ENCODE results near the gene PHETA1.

The PHETA1 gene

DNA sequence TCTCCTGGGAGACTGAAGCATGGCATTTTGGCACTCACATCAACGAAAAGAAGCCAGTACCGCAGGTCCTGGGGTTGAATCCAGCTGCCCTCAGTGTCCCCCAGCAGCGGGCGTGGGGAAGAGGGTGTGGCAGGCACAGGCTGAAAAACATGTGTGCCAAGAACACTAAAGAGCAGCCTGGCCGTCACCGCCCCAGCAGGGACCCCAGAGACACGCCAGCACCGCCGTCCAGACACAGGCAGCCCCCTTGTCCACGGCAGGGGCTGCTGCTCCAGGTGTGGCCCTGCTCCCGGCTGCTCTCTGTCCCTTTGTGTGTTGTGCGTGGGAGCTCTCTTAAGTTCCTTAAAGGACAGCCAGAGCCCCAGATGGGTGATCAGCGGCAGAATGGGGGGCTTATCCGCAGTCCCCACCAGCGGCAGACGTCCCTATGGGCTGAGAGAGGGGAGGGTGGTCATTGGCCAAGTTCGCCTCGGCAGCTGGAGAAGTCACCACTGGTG is 556 bp downstream of the PHETA1 start:
- no peak for DNase-seq

DNA sequence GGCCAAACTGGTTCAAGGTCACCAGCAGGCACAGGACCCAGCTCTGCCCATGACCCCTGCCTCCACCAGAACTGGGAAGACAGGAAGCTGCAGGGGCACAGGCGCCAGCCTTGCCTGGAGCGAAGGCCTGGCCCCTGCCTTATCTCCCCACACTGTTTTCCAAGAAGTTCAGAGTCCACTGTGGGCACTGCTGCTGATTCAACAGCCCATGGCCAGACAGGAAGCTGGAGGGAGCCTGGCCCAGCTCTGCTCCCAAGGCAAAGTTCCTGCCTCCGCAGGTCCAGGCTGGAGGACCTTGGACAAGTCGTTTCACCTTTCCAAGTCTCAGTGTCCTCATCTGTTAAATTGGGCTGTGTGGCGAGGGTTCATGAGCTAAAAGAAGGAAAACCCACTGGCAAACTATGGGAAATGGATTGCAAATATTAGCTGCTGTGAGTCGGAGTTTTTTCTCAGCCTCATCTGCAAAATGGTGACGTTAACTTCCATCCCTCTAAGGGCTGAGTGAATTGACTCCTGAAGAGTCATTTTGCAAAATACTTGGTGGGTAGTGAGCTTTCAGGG is 1.2 kb downstream of the PHETA1 start:
- no peak for DNase-seq

DNA sequence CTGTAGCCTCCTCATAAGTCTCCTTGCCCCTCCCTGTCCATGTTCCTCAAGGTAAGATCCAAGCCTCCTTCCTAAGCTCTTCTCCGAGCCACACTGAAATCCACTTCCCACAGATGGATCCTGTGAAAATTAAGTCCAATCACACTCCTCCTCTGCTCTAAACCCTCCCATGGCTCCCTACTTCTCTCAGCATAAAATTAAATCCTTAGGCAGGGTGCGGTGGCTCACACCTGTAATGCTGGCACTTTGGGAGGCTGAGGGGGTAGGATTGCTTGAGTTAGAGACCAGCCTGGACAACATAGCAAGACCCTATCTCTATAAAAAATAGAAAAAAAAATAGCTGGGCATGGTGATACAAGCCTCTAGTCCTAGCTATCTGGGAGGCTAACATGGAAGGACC is 2.3 kb downstream of the PHETA1 start:
- no peak for DNase-seq

DNA sequence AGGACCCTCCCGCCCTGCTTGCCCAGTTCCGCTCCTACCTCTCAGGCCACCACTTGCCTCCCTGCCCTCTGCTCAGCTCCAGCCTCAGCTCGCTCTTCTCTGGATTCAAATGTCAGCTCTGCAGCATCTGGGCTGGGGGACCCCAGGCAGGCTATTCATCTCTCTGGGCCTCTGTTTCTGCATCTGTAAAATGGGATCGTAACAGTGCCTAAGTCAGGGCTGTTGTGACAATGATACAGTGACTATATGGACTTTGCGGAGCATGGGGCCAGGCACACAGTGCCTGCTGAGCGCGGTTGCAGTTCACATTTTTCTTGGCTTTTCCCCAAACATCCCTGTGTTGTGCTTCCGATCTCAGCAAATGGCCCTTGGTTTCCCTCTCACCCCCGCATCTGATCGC is 2.8 kb downstream of the PHETA1 start:
- DNase-seq: no peak

DNA sequence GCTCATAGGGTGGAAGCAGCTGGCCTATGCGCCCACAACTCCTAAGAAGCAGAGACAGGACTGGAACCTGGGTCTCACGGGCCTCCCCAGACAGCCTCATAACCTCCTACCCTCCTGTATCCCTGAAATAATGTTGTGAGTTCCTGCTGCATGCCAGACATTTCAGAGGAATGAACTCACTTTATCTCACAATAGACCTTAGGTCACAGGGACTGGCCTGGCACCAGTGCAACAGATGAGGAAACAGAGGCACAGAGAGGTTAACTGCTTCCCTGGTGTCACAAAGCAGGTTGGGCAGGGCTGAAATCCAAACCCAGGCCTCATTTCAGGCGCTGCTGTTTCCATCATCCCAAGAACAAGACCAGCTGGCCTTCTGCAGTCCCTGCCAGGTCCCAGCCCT is 5.3 kb downstream of the PHETA1 start:
- no peak for DNase-seq

DNA sequence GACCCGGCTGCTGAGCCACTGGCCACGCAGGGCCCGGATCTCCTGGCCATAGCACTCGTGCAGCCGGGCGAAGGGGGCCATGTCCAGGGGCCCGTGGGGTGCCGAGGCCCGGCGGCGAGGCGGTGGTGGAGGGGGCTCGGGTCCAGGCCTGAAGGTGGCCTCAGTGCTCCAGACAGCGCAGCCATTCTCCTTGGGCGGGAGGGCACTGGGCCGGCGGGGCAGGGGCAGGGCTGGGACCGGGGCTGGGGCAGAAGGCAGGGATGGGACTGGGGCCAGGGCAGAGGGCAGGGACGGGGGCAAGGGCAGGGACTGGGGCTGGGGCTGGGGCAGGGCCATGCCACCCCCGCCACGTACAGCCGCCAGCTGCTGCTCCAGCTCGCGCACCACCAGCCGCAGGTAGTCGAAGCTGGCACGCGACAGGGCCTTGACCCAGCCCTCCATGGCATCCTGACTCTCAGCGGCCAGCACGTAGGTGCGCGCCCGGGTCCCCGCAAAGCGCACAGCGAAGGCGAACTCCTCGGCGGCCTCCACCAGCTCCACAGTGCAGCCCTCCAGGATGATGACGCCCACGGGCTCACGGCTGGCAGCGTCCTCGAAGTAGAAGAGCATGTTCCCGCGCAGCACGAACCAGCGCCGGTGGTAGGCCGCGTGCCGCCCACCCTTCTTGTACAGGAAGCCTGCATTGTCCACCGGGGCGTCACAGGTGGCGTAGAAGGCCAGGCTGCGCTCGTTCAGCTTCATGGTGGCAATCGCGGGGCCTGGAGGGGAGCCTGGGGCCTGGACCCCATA is 6.0 kb downstream of the PHETA1 start:
- no peak for DNase-seq

DNA sequence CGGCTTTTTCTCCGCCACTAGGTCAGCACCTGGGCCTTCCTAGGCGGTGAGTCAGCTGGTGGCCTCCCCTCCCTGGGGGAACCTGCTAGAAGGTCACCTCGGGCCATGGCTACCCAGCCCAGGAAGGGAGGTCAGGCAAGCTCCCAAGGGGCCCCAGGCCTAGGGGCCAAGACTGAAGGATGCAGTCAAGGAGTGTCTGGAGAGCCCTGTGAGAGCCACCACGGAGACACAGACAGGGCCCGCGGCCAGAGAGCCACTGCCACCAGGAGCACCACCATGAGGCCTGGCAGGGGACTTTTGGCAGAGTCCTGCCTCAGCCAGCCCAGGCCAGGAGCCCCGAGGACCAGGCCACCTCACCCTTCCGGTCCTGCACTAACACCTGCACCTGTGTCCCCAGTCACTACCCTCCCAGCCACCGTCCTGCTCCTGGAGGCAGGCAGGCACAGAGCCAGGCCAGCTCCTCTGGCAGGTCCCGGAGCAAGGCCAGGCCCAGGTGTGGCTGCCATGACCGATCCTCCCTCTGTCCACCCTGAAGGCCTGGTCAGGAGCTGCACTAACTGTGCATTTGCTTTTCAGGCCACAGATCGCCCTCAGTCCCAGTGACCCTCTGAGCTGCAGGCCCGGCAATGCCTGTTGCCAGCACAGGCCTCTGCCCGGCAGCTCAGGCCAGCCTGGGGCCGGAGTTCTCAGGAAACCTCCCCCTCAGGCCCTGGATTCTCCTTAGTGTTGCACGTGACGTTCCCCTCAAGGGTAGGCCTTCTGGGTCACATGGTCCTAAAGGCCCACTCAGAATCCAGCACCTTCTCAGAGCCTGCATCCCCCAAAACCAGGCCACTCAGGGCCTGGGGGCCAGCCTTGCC is 6.9 kb downstream of the PHETA1 start:
- no peak for DNase-seq

DNA sequence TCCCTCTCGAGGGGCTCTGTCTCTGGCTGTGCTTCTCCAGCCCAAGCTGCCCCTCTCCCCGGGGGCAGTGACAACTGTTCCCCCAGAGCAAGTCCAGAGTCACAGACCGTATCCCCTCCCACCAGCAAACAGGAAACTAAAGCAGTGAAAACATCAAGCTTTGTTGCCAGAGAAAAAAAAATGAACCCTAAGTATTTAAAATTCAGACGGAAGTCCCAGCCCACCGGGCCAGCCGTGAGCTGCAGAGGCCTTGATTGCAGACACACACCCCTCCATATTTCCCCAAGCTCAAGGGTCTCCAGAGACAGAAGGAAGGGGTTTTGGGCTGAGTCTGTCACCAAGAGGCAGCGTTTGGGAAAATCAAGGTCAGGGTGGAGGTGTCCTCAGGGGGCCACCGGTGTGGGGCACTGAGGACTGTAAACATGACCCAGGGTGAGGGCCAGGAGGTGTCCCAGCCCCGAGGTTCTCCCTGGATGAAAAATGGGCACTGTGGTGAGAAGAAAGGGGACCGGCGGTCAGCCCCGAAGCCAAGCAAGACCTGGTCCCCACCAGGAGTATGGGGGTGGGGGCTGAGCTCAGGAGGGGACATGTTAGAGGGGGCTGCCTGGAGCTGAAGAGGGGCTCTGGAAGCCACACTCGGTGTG is 7.7 kb downstream of the PHETA1 start:
- no peak for DNase-seq

DNA sequence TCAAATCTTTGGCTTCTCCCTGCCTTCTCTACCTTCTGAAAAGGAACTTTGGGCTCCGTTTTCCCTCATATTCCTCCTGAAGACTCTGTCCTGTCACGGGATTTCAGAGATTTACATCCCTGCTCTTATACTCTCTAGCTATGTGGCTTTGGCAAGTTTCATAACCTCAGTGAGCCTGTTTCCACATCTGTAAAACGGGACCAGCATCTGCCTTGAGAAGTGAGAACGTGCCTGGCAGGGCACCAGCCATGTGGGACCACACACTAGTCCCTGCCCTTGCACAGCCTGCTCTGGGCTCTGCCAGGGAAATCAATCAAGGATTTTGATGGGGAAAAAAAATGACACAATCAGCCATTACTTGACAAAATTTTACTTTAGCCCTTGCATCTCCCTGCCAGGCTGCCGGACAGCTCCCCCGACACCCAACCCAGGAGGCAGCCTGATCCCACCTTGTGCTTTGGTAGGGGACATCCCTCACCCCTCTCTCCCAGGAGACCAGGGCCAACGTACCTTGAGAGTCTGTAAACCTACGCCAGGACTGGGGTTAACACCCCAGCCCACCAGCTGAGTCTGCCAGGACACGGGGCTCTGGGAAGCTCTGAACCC is 8.5 kb downstream of the PHETA1 start:
- DNase-seq: no peak

DNA sequence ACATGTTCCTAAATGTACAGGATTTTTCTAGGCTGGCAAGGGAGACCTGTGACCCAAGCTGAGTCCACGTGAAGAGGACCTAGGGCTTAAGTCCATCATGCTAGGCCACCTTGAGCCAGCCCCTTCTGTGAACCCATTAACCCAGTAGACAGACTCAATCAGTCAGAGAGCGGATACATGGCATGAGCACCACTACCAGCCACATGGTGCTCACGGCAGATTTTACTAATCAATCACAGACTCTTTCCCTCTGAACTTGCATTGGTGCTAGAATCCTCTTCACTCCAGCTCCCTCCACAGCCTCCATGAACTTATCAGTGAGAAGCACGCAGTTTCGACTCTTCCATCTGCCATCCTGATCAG is 9.0 kb downstream of the PHETA1 start:
- DNase-seq: no peak

DNA sequence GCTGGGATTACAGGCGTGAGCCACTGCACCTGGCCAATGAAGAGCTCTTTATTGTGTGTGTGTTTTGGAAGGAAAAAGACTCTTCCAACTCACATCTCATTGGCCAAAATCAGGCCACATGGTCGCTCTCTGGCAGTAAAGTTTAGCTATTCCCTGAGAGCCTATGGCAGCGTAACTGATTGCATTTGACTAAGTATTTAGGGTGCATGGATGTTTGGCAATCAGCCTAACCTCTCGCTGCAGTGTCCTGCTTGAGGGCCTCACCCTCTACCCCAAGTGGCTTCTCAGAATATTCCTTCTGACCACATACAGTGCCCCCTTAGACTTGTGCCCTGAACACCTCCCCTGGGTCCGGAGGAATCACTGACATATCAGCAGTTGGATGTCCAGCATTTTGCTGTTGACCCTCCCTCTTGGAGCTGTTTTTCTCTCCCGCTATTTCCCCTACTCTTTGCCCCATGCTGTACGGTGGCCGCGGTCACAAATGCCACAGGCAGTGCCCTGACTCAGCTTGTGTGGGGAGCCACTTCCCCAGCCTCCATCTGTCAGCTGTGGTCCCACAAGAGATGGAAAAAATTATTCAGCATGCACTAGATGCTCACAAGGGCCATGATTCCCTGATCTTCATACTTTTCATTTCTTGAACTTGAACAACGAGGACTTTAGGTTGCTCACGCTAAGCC is 9.5 kb downstream of the PHETA1 start:
- peak; percentile 55 for DNase-seq

DNA sequence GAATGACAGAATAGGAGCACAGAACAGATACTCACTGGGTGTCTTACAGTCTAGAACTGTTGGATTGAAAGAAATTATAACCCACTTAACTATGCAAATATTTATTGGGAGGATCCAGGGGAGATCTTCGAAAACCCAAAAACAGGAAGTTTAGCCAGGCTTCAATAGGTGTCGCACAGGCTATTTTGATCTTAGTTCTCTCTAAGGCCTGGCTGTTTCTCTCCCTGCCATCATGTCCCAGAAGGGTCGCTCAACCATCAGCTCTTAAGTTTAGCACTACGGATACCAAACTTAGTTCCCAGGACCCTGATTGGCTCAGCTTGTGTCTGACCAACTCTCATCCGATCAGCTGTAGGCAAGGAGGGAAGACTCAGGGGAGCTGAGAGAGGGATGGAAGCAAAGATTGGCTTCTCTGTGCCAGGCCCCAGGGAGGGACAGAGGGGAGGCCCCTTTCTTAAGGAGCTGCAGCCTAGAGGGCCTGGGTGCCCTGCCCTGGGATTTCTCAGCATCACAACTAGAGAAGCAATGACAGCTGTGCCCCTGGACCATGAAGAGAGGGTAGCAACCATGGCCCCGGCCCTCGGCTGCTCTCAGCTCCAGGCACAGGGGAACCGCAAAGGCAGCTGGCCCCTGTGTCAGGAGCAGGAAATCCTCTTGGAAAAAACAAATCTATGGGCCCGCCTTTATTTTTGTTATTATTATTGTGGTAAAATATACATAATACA is 13.5 kb downstream of the PHETA1 start:
- no peak for DNase-seq

DNA sequence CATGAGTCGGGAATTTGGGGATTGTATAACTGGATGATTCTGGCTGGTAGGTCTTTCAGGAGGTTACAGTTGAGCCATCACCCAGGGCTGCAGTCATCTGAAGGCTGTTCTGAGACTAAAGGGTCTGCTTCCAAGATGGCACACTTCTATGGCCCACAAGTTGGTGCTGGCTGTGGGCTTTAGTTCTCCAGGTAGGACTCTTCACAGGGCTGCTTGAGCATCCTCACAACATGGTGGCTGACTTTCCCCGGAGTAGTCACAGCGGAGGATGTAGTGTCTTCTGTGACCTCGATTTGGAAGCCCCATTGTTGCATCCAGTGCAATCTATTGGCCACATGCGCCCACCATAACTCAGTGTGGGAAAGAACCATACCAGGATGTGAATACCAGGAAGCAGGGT is 14.4 kb downstream of the PHETA1 start:
- no peak for DNase-seq

DNA sequence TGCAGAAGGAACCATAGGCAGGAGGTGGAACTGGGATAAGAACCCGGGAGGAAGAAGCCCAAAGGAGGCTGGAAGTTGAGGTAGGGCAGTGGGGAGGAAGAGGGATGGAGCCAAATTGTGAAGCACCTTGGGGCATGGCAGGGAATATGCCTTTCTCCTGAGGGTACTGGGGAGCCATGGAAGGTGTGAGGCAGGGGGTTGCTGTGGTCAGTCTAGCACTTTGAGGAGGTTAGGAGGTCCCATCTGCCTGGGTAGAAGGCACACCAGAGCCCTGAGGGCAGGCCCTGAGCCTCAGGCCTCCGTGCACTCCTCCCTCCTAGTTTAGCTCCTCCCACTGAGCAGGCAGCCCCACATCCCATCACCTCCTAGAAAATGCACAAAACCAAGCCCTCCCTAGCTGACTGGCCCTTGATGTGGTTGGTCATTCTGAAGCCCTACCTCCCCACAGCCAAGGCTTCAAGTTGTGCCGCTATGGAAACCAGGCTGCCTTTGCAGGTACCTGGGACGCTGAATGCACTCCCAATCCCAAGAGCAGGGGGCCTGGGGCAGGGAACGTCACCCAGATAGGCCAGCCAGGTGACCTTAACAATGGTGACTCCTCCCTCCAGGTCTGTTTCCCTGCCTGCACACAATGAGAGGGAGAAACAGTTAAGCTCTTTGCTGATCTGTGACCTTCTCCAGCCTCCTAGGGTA is 15.1 kb downstream of the PHETA1 start:
- DNase-seq: no peak

DNA sequence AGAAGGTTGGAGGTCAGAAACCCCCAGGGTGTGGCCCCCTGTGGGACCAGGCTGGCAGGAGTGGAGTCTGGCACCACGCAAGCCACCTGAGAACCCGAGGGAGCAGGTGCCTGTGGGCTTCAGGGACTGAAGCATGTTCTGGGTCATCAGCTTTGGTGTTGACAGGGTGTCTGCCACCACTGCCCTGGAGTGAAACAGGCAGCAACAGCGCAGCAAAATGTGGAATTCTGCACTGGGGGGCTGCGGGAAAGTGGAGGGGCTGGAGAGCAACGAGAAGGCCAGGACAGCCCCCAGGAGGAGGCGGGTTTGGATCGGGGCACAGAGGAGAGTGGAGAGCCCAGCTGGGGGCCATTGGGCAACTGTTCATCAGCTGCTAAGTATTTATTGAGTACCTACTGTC is 15.9 kb downstream of the PHETA1 start:
- no peak for DNase-seq

DNA sequence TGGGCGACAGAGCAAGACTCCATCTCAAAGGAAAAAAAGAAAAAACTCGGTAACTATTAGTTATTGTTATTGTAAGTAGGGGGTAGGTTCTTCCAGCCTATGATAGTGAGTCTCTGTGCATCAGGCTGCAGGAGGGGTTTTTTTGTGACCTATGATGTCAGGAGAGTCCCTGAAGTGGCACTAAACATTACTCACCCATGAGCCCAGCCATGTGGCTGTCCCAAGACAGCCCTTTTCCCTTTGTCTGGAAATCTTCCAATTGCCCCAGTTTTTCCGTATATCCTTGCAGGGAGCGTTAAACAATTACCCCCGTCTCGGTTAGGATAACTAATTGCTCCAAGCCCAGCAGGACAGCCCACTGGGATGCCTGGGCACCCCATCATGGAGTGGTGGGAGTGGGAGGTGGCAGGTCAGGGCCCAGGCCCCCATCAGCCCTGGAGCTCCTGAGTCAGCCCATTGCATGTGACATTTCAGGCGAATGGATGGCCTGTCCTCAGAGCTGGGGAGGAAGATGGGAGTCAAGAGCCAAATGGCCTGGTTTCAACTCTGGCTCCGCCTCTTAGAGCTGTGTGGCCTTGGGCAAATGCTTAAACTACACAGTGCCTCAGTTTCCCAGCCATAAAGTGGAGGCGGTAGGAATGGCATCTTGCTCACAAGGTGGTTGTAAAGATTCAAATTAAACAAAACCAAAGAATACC is 16.4 kb downstream of the PHETA1 start:
- no peak for DNase-seq

DNA sequence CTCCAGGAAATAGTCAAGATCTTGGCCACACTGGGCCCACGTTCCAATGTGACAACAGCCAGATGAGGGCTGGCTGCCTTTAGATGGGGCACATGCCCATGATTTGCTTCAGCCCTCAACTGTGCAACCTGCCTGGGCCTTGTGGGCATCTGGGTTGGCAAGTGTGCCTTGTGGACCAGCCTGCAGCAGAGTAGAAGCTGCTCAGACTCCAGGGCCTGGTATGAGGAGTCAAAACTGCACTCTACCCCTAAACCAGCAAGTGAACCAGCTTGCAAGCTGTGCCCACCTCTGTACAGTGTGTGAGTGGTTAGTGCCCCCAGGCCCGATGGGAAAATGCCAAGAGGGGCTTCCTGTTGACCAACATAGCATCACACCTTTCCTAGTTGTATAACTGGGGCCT is 17.9 kb downstream of the PHETA1 start:
- DNase-seq: no peak

DNA sequence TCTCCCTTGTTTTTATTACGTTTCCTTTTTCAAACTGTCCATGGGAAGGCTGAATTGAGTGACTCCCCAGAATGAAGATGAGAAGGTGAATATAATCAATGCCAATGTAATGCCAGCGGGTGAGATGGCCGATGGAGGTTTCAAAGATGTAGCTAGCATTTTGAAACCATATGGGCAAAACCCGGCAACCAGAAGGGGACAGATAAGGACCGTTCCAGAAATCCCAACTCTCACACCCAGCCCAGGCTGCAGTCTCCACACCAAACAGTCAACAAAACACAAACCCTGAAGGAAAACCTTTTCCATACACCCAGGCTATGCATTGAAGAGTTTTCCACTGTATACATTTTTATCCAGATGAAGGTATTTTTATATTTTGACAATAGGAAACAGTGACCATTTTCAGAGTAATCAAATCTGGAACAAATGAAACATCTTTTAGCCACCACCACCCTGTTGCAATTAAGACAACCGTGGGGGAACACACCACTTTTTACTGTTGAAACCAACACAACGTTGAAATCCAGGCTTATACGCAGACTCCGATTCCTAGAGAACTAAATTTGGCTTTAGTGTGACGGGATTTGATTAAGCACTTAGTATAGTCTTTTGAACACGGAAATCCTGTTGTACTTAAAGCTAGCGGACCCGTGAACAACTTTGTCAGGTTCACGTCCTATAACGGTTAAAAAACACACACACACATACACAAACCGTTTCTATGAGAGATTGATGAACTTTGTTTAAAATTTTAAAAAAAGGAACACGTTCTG is 19.0 kb downstream of the PHETA1 start:
- DNase-seq: no peak

DNA sequence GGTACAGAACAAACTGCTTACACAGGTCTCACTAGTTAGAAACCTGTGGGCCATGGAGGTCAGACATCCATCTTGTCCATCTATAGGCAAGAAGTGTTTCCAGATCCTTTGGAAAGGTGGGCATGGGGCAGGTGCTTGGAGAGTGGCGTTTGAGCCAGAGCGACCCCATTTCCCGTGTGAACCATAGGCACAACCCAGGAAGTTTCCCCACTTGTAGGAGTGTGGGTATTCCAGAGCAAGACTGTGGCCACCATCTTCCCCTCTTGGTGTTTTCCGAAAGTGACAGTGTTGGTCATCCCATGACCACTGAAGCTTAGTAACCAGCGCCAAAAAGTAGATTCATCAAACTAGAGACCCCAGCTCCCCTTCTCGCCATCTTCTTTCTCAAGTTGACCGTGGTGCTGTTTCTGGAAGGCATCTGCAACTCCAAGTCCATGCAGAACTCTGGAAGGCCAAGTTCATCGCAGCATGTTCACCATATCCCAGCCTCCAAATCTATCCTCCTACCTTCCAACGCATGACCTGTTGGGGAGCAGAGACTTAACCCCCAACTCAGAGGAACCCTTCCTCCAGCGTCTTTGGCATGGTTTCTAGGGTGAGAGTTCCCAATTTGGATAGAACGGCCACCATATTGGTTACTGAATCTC is 19.7 kb downstream of the PHETA1 start:
- no peak for DNase-seq
